OCI-LY7 (cell line): ENCODE measurements around the gene LPP.

ENCODE experiments used
- EZH2phosphoT487 ChIP-seq: fragments of 200-600 bp; sonication (generic); IDR thresholded peaks from 2 replicates; pipeline ENCODE4 v1.6.1; 2018; ENCODE audit warnings: low read depth, borderline replicate concordance, mild to moderate bottlenecking, mixed run types, antibody characterized with exemption, low read length, moderate library complexity, mixed read lengths
- TF ChIP-seq, protein P1 (sequence below): fragments of 200-600 bp; sonication (generic); conservative IDR thresholded peaks from 2 replicates; pipeline ENCODE4 v1.5.1; 2014; ENCODE audit warnings: mild to moderate bottlenecking, antibody characterized with exemption, low read length, moderate library complexity, mixed read lengths

DNA sequence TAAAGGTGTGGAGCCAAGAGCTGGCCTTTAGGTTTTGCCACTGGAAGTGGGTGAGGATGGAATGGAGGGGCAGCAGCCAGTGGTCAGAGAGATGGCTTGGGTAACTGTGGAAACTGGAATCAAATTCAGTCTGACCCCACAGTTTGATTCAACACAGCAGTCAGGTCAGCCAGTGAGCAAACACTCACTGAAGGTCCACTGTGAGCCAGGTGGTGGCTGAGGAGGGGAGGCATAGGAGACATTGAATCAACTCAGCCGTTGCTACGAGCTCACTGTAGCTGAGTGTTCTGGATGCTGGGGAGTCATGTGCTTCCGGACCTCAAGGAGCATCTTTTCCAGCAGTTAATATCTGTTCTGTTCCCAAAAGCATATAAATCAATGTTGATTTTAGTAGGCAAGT is 37.5 kb downstream of the LPP start:
- TF ChIP-seq, protein P1, sequence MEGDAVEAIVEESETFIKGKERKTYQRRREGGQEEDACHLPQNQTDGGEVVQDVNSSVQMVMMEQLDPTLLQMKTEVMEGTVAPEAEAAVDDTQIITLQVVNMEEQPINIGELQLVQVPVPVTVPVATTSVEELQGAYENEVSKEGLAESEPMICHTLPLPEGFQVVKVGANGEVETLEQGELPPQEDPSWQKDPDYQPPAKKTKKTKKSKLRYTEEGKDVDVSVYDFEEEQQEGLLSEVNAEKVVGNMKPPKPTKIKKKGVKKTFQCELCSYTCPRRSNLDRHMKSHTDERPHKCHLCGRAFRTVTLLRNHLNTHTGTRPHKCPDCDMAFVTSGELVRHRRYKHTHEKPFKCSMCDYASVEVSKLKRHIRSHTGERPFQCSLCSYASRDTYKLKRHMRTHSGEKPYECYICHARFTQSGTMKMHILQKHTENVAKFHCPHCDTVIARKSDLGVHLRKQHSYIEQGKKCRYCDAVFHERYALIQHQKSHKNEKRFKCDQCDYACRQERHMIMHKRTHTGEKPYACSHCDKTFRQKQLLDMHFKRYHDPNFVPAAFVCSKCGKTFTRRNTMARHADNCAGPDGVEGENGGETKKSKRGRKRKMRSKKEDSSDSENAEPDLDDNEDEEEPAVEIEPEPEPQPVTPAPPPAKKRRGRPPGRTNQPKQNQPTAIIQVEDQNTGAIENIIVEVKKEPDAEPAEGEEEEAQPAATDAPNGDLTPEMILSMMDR: no peak
- TF ChIP-seq EZH2phosphoT487: no peak
